Pulmonary artery endothelial cell (primary cell): ENCODE results near the gene REV1. TPM values are rescaled to one million over a fixed set of nuclear protein-coding genes. Genes with fewer than 3 reads are reported as not detected.
"Not testable (repeated sequence)": the region's sequence is repeated elsewhere in the genome, so short reads cannot be mapped to it uniquely, and the experiment has no call there.

Experiments used
- DNase-seq: peaks from one replicate; pipeline ENCODE4 v3.0.0-alpha.2; 2011; ENCODE audit warnings: low read depth, low spot score
- total RNA-seq: library from RNA; depleted of rRNA; stranded (reverse); fragments of >200 nt; gene quantifications from 2 replicates; pipeline ENCODE4 v1.2.3, GENCODE V29; 2014

REV1 gene
- total RNA-seq, 1 donor from 2014 or later = 32.1 TPM

GRCh38 chr2:99354825-99355224 is 135.0 kb downstream of the REV1 start:
- not testable (repeated sequence) for DNase-seq

- no peak for DNase-seq
Observed at GRCh38 chr2:99354070-99354469, 135.7 kb downstream of the REV1 start.

Other genes starting within 250 kb of the REV1 start
- not detected in 2 replicates for gene LYG2, start 234.4 kb downstream of the REV1 start, total RNA-seq
- 0.26 and 0.39 TPM in 2 replicates for gene LYG1, start 188.8 kb downstream of the REV1 start, total RNA-seq
- 72.6 and 82.5 TPM in 2 replicates for gene TXNDC9, start 153.7 kb downstream of the REV1 start, total RNA-seq
- 28.9 and 33.3 TPM in 2 replicates for gene EIF5B, start 152.6 kb downstream of the REV1 start, total RNA-seq